Ovary (tissue), 9 donors: ENCODE results near the gene ARHGAP22. TPM values are rescaled to one million over a fixed set of nuclear protein-coding genes. Genes with fewer than 3 reads are reported as not detected.

Source experiments
- DNase-seq, 5 donors: peaks; one replicate each; pipeline ENCODE4 v3.0.0-alpha.2; 2019 to 2020
- H3K27ac ChIP-seq, 2 donors: fragments of 200-600 bp; one replicate each; pipeline versions ENCODE4 v1.5.1 to v1.8.0; 2019 to 2022
- H3K27me3 ChIP-seq: fragments of 200-600 bp; one replicate; pipeline ENCODE4 v1.8.0; 2022
- H3K36me3 ChIP-seq: fragments of 200-600 bp; sonication (generic); one replicate; pipeline ENCODE4 v1.5.1; 2019
- H3K4me1 ChIP-seq: one replicate; pipeline ENCODE4 v1.8.1; 2013; ENCODE audit warnings: mild to moderate bottlenecking, moderate library complexity; ENCODE audit not compliant: insufficient read depth
- H3K4me3 ChIP-seq: fragments of 200-600 bp; sonication (generic); one replicate; pipeline ENCODE4 v1.5.1; 2017
- H3K9me3 ChIP-seq, 2 donors: fragments of 200-600 bp in 1 of 2; sonication (generic) in 1 of 2; one replicate each; pipeline versions ENCODE4 v1.5.1 to v1.8.1; 2013 to 2019; ENCODE audit warnings: mild to moderate bottlenecking in 1 of 2, moderate library complexity in 1 of 2
- CTCF ChIP-seq, 3 donors: fragments of 450-650 bp in 2 of 3; fragments of 200-600 bp in 1 of 3; IDR thresholded peaks; one replicate each; pipeline versions ENCODE4 v1.5.1 to v1.8.0; 2016 to 2022; ENCODE audit warnings: antibody characterized with exemption in 3 of 3, mild to moderate bottlenecking in 1 of 3
- EP300 ChIP-seq: sonication (generic); formaldehyde crosslinking; IDR thresholded peaks from one replicate; pipeline ENCODE4 v1.6.1; 2017; ENCODE audit warnings: antibody characterized with exemption
- POLR2A ChIP-seq: fragments of 450-650 bp; IDR thresholded peaks from one replicate; pipeline ENCODE4 v1.6.1; 2017; ENCODE audit warnings: antibody characterized with exemption, mild to moderate bottlenecking, moderate library complexity
- WGBS, 3 donors: extraction: QIAGEN DNeasy Blood & Tissue Kit in 1 of 3; methylation state at CpG; one replicate each; pipeline versions ENCODE4 v1.1.5 to v1.1.7; 2013 to 2017; 5-methylcytosine and 5-hydroxymethylcytosine counted together
- intact Hi-C, 4 donors: fragments of 100-400 bp; cut with DNase I; formaldehyde crosslinking; loops; one replicate each; pipeline versions ENCODE4 v1.11.0 to v1.15.1; 2022 to 2023
- polyA plus RNA-seq, 2 donors: library from polyadenylated mRNA; stranded (reverse); fragments of 200-250 nt in 1 of 2; fragments of 350-450 nt in 1 of 2; fragmentation: Illumina TruSeq in 1 of 2; extraction: RNeasy Lipid Tissue Mini Kit (QIAGEN cat#74804) in 1 of 2; gene quantifications; one replicate each; pipeline ENCODE4 v1.2.3, GENCODE V29; 2013 to 2014
- total RNA-seq, 7 donors: library from RNA; depleted of rRNA in 2 of 7; stranded (reverse); fragments of >200 nt in 2 of 7; fragmentation: NEBNext Ultra II Directional in 3 of 7; extraction: Animal tissue kit (Norgen Biotek cat#: 25700) in 3 of 7; gene quantifications; one replicate each; pipeline versions ENCODE4 v1.1.0 to v1.2.4, GENCODE V29; 2016 to 2023
- donor health status: DM: no; HTN: no; CAD: no; lungs with moderate emphysema.
- donor health status: DM: no; HTN: no; CAD: no.
- donor health status: Bipolar disorder and iron deficiency.
- donor health status: DM: yes; HTN: yes; CAD: no.
- donor health status: DM: no; HTN: no; CAD: no.
- donor health status: DM: yes; HTN: yes; CAD: no.

Gene ARHGAP22
- total and polyA plus RNA-seq, 9 donors, result 3.9 to 14.3 (median 5.7) TPM

DNA sequence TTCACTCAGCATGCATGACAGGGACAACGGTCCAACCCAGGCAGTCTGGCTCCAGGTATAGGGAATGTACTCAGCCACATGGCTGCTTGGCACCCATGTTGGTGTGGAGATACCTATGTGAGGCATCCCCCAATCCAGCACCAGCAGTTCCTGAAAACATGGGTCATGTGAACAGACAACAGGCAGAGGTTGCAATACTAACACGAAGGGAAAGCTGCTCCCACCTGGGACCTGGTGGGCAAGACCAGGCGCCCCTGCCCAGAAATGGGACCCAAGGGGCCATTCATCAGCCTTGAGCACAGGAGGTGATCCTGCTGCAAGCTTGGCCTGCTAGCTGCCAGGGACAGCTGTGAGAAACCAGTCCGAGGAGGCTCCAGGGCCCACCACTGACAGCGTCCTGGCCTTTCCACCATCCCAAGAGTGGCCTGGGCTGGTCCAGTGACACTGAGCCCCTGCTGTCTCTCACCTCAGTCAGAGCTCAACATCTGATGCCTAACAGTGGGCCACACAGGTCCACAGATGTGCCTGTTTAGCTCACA is 142.3 kb downstream of the ARHGAP22 start:
- WGBS, 3 donors, result 89 to 92% (median 89%) methylated on average over 4 to 5 of the region's 5 CpGs
- no peak overlapping the region for H3K27ac ChIP-seq

DNA sequence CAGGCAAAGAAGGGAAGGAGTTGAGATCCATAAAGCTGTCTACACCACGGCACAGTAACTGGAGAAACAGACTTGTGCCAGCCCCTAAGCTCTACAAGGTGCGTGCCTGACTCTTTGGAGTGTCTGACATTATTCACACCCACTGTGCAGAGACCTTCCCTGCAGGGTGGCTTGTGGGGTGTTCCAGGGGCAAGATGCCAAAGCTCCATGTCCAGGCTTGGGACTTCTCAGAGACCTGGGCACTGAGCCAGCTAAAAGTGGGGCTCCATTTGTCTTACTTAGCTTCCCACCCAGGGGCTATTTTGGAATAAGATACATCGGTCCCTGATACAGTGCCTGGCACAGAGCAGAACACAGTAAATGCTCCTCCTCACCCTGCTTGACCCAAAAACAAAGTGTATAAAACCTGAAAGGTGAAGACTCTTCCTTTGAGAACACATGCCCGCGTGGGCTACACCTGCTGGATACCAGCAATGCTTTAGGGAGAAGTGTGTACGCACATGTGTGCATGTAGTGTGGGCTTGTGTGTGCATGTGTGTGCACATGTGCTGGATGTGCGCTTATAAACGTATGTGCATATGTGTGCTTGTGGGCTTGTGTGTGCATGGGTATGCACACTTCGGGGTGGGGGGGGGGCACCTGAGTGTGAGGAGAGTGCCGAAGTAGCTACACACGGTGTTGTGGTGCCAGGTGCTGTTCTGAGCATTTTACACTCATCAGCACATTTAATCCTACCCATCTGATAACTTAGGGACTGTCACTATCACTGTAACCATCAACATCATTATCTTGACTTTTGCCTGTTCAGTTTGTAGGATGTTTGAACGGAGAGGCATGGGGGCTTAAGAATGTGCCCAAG is 143.0 kb downstream of the ARHGAP22 start:
- H3K27me3 ChIP-seq, result no peaks in the 10 kb centered on the region
- WGBS, 3 donors, result 95 to 96% (median 96%) methylated on average over 12 of the region's 12 CpGs
- intact Hi-C loops, result no loop called here
- TF ChIP-seq EP300 (no peak), CTCF (IDR thresholded peaks at IDR 0.05) (no peak), POLR2A (no peak)
- H3K36me3 ChIP-seq, result no peaks in the 10 kb centered on the region
- peak in 2 of 5 donors; percentile 22 to 30 for DNase-seq
- no peaks in the 10 kb centered on the region for H3K9me3 ChIP-seq
- H3K27ac ChIP-seq, result no peak overlapping the region
- H3K4me3 ChIP-seq, result no peak overlapping the region
- H3K4me1 ChIP-seq, result peaks cover 18% of the 10 kb centered on the region

More for the DNA sequence above, 142.3 kb downstream of the ARHGAP22 start:
- intact Hi-C loops, result no loop called here
- DNase-seq, result peak in 2 of 5 donors; percentile 13 to 23
- Histone ChIP-seq H3K36me3 (no peaks in the 10 kb centered on the region), H3K4me1 (peaks cover 17% of the 10 kb centered on the region), H3K4me3 (no peak overlapping the region), H3K27me3 (no peaks in the 10 kb centered on the region), H3K9me3 (no peaks in the 10 kb centered on the region)
- TF ChIP-seq EP300, result no peak
- TF ChIP-seq POLR2A, result no peak
- no peak for TF ChIP-seq CTCF (IDR thresholded peaks at IDR 0.05)

DNA sequence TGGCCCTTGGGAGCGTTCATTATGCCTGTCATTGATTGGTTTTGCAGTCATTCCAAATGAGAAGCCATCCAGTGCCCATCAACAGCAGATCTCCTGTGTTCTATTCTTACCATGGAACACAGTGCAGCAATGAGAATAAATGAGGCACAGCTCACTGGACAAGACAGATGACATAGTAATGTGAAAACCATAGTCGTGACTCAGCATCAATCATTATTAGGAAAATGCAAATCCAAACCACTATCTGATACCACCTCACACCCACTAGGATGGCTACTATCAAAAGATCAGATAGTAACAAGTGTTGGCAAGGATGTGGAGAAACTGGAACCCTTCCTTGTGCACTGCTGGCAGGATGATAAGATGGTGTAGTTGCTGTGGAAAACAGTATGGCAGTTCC is 144.7 kb downstream of the ARHGAP22 start:
- WGBS, 3 donors, result 90 to 98% (median 95%) methylated on average over 2 of the region's 2 CpGs
- Histone ChIP-seq H3K27ac (no peak overlapping the region), H3K36me3 (no peaks in the 10 kb centered on the region), H3K27me3 (no peaks in the 10 kb centered on the region), H3K4me1 (peaks cover 23% of the 10 kb centered on the region), H3K4me3 (no peak overlapping the region), H3K9me3 (no peaks in the 10 kb centered on the region)
- DNase-seq, result no peak
- intact Hi-C loops, result no loop called here
- TF ChIP-seq POLR2A, result no peak
- no peak for TF ChIP-seq EP300
- no peak for TF ChIP-seq CTCF (IDR thresholded peaks at IDR 0.05)

DNA sequence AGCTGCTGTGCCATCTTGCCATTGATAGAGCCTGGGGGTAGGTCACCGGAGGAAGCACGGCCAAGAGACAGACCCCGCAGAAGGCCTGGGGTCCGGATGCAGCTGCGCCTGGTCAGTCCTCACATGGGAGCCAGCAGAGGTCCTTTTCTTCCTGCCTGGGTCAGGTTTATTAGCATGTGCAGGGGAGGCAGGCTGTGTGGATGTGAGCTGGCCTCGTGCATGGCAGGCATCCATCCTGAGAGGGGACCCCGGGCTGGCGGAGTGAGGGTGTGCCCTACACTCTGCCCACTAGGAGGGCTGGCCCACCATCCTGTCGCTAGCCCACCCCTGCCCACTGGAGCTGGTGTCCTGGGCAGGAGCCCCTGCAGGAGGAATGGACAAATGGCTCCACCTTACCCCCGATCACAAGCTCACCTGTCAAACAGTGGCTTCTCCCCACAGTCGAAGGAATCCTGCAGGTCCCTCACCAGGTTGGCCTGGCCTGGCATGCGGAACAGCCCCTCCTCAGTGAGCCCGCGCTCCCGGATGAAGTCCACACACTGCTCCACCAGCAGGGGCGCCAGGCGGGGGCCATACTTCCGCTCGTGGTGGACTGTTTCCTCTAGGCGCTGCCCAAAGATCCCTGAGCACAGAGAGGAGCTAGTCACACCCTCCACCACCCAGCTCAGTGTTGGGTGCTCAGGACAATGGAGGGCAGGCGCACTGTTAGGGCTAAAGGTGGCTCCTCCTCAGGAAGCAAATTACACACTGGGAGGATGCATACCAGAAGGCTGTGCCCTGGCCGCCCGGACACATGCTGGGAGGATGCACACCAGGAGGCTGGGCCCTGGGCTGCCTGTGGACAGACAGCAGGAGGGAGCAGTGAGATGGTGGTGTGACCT is 145.4 kb downstream of the ARHGAP22 start:
- no peak overlapping the region for H3K27ac ChIP-seq
- no peaks in the 10 kb centered on the region for H3K36me3 ChIP-seq
- TF ChIP-seq EP300 (no peak), POLR2A (no peak), CTCF (IDR thresholded peaks at IDR 0.05) (no peak)
- WGBS, 3 donors, result 89 to 96% (median 93%) methylated on average over 22 to 23 of the region's 23 CpGs
- intact Hi-C loops, result no loop called here
- H3K9me3 ChIP-seq, result no peaks in the 10 kb centered on the region
- H3K4me3 ChIP-seq, result no peak overlapping the region
- peak in 3 of 5 donors; percentile 8 to 29 (median 16) for DNase-seq
- H3K27me3 ChIP-seq, result no peaks in the 10 kb centered on the region
- H3K4me1 ChIP-seq, result peaks cover 23% of the 10 kb centered on the region
